WTC11 (cell line): ENCODE data around the gene DYSF. TPM values are rescaled to one million over a fixed set of nuclear protein-coding genes. Genes with fewer than 3 reads are reported as not detected.

ENCODE experiments used
- ATAC-seq: fragments of 200-7000 bp; cut with Tn5 transposase; 2 replicates; pipeline ENCODE4 v1.10.0; 2021; ENCODE audit warnings: mild to moderate bottlenecking, moderate library complexity
- CTCF ChIA-PET: fragments of 300-600 bp; sonication (Branson Sonifier 250); formaldehyde crosslinking; loops from one replicate; lab custom pipeline; 2021; ENCODE audit warnings: antibody characterized with exemption; lab: Charles Lee
- POLR2A ChIA-PET: fragments of 350-600 bp; sonication (Branson Sonifier 250); formaldehyde crosslinking; loops from one replicate; lab custom pipeline; 2021; ENCODE audit warnings: antibody characterized with exemption; lab: Charles Lee
- DNase-seq: peaks from one replicate; pipeline ENCODE4 v3.0.0; 2021; ENCODE audit warnings: low spot score
- H3K27ac Mint-ChIP-seq: 2 replicates; pipeline ENCODE4 v1.8.0; 2021; ENCODE audit warnings: mixed read lengths
- H3K27me3 Mint-ChIP-seq: 2 replicates; pipeline ENCODE4 v1.8.0; 2021; ENCODE audit warnings: low read depth, mild to moderate bottlenecking, moderate library complexity, mixed read lengths
- H3K36me3 Mint-ChIP-seq: 2 replicates; pipeline ENCODE4 v1.8.0; 2021; ENCODE audit warnings: mixed read lengths
- H3K4me1 Mint-ChIP-seq: 2 replicates; pipeline ENCODE4 v1.8.0; 2022; ENCODE audit warnings: mixed read lengths
- H3K4me3 Mint-ChIP-seq: 2 replicates; pipeline ENCODE4 v1.8.0; 2021; ENCODE audit warnings: mild to moderate bottlenecking, moderate library complexity, mixed read lengths
- H3K9me3 Mint-ChIP-seq: 2 replicates; pipeline ENCODE4 v1.8.0; 2021; ENCODE audit warnings: mixed read lengths
- AFF4 ChIP-seq: sonication (generic); formaldehyde crosslinking; IDR thresholded peaks from 2 replicates; pipeline ENCODE4 v1.8.1; 2023; ENCODE audit warnings: mild to moderate bottlenecking, missing genetic modification reagents, borderline replicate concordance
- ELF4 ChIP-seq: sonication (generic); formaldehyde crosslinking; IDR thresholded peaks from 2 replicates; pipeline ENCODE4 v1.8.1; 2022; ENCODE audit warnings: low read depth, mild to moderate bottlenecking, moderate library complexity, missing genetic modification reagents
- NR2C2 ChIP-seq: sonication (generic); formaldehyde crosslinking; IDR thresholded peaks from 2 replicates; pipeline ENCODE4 v1.8.0; 2022; ENCODE audit warnings: mild to moderate bottlenecking, missing genetic modification reagents
- ZMAT4 ChIP-seq: fragments of 250-450 bp; sonication (Bioruptor Pico); IDR thresholded peaks from 2 replicates; pipeline ENCODE4 v1.9.0; 2021; ENCODE audit warnings: mild to moderate bottlenecking
- ZNF423 ChIP-seq: fragments of 250-450 bp; sonication (Bioruptor Pico); IDR thresholded peaks from 2 replicates; pipeline ENCODE4 v2.1.2; 2022; ENCODE audit warnings: mild to moderate bottlenecking, moderate library complexity
- total RNA-seq: library from RNA; stranded (reverse); gene quantifications from 3 replicates; pipeline ENCODE4 v1.2.3, GENCODE V29; 2021
- TF ChIP-seq, protein P1 (sequence below): fragments of 250-450 bp; sonication (Bioruptor Pico); IDR thresholded peaks from 2 replicates; pipeline ENCODE4 v1.9.0; 2021; ENCODE audit warnings: moderate library complexity, mild to moderate bottlenecking, inconsistent platforms, borderline replicate concordance
- TF ChIP-seq, protein P2 (sequence below): sonication (generic); formaldehyde crosslinking; IDR thresholded peaks from 2 replicates; pipeline ENCODE4 v1.8.1; 2023; ENCODE audit warnings: mild to moderate bottlenecking, missing genetic modification reagents, moderate library complexity
- TF ChIP-seq, protein P3 (sequence below): sonication (generic); formaldehyde crosslinking; IDR thresholded peaks from 2 replicates; pipeline ENCODE4 v1.8.0; 2023; ENCODE audit warnings: mild to moderate bottlenecking, missing genetic modification reagents

Gene DYSF
- total RNA-seq, 1 experiment from 2014 or later, result 14.8 TPM

DNA sequence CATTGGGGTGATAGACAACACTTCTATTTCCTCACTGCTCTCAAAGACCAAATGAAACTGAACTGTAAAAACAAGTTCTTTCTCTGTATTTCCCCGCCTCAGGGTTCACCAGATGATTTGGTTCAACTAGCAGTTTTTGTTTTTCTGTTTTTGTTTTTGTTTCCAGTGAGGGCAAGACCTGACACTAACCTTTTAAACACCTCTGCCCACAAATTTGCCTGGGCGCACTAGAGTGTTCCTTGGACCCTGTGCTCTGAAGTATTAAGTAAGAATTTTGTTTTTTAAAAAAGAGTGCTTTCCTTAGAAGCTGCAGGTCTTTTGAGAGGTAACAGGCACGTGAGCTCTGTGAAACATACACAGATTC, 92.9 kb downstream of the DYSF start (continued):
- TF ChIP-seq AFF4 (CRISPR knock-in tag) (no peak), NR2C2 (CRISPR knock-in tag) (no peak)

DNA sequence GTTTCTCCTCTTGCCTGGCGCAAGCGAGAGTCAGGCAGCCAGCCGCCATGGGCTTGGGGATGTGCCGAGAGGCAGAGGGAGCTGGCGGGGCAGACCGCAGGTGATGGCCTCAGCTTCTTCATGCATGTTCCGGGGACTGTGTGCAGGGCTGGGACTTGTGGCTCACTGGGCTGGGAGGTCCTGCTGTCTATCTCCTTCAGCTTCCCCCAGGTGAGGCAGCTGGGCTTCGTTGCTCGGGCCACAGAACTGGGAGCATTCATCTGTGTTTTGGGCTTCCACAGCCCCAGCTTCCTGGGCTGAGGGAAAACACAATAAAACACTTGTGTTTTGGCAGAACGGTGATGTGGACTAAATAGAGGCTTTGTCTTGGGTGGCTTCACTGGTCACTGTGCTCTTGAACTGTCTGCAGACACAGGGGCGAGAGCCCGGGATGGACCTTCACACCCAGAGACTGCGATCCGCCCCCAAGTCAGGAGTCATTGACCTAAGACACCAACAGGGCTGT, 93.5 kb downstream of the DYSF start:
- Mint-ChIP-seq H3K27me3 (no peaks in the 10 kb centered on the region; the same call in none of the 2 replicates), H3K36me3 (peaks cover 12% of the 10 kb centered on the region), H3K9me3 (peaks cover 17% of the 10 kb centered on the region), H3K27ac (no peak overlapping the region), H3K4me1 (no peaks in the 10 kb centered on the region), H3K4me3 (no peak overlapping the region)
- ATAC-seq (no peak), DNase-seq (no peak)
- ChIA-PET POLR2A (no interaction called here), CTCF (interaction anchor here (0.6 to 2.5 kb wide), 8 partner anchors 14 to 604 kb away, joined by 3 to 15 read pairs (median 6); partner anchors contain the start of gene ZNF638)
- no peak for TF ChIP-seq ZMAT4
- TF ChIP-seq, protein P1, sequence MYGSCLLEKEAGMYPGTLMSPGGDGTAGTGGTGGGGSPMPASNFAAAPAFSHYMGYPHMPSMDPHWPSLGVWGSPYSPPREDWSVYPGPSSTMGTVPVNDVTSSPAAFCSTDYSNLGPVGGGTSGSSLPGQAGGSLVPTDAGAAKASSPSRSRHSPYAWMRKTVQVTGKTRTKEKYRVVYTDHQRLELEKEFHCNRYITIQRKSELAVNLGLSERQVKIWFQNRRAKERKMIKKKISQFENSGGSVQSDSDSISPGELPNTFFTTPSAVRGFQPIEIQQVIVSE (CRISPR knock-in tag), result no peak
- TF ChIP-seq, protein P2, sequence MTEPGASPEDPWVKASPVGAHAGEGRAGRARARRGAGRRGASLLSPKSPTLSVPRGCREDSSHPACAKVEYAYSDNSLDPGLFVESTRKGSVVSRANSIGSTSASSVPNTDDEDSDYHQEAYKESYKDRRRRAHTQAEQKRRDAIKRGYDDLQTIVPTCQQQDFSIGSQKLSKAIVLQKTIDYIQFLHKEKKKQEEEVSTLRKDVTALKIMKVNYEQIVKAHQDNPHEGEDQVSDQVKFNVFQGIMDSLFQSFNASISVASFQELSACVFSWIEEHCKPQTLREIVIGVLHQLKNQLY (CRISPR knock-in tag), result no peak
- TF ChIP-seq AFF4 (CRISPR knock-in tag), result no peak
- TF ChIP-seq, protein P3, sequence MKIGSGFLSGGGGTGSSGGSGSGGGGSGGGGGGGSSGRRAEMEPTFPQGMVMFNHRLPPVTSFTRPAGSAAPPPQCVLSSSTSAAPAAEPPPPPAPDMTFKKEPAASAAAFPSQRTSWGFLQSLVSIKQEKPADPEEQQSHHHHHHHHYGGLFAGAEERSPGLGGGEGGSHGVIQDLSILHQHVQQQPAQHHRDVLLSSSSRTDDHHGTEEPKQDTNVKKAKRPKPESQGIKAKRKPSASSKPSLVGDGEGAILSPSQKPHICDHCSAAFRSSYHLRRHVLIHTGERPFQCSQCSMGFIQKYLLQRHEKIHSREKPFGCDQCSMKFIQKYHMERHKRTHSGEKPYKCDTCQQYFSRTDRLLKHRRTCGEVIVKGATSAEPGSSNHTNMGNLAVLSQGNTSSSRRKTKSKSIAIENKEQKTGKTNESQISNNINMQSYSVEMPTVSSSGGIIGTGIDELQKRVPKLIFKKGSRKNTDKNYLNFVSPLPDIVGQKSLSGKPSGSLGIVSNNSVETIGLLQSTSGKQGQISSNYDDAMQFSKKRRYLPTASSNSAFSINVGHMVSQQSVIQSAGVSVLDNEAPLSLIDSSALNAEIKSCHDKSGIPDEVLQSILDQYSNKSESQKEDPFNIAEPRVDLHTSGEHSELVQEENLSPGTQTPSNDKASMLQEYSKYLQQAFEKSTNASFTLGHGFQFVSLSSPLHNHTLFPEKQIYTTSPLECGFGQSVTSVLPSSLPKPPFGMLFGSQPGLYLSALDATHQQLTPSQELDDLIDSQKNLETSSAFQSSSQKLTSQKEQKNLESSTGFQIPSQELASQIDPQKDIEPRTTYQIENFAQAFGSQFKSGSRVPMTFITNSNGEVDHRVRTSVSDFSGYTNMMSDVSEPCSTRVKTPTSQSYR (CRISPR knock-in tag), result no peak
- TF ChIP-seq ELF4 (CRISPR knock-in tag), result no peak
- TF ChIP-seq ZNF423 (CRISPR knock-in tag), result no peak
- TF ChIP-seq, all 79 proteins: peak for 0
